RCC 7860 (cell line): ENCODE data around the gene ZNF787.
"Not testable (repeated sequence)": the region's sequence is repeated elsewhere in the genome, so short reads cannot be mapped to it uniquely, and the experiment has no call there.

ENCODE experiments used
- DNase-seq: peaks from one replicate; pipeline ENCODE4 v3.0.0-alpha.2; 2015; ENCODE audit warnings: low spot score
- FAIRE-seq: peaks from 2 replicates; lab custom pipeline; 2012; peaks lifted over from hg19 to GRCh38; lab: Jason Lieb, UNC

ZNF787 gene

GRCh38 chr19:56107626-56108351, 13.3 kb downstream of the ZNF787 start:
- DNase-seq = no peak
- FAIRE-seq = no peak

GRCh38 chr19:56106993-56107392, 14.1 kb downstream of the ZNF787 start:
- DNase-seq (no peak), FAIRE-seq (no peak)

GRCh38 chr19:56106397-56106849, 14.7 kb downstream of the ZNF787 start:
- FAIRE-seq (no peak), DNase-seq (no peak)

GRCh38 chr19:56105831-56106396, 15.2 kb downstream of the ZNF787 start:
- FAIRE-seq, DNase-seq: not testable (repeated sequence)

- FAIRE-seq (no peak), DNase-seq (no peak)
Observed at GRCh38 chr19:56105090-56105701, 15.9 kb downstream of the ZNF787 start.

- FAIRE-seq = no peak
- no peak for DNase-seq
Observed at GRCh38 chr19:56104423-56104822, 16.7 kb downstream of the ZNF787 start.

GRCh38 chr19:56103027-56103614, 18.0 kb downstream of the ZNF787 start:
- DNase-seq (no peak), FAIRE-seq (no peak)

- FAIRE-seq = no peak
Observed at GRCh38 chr19:56101746-56102535, 19.2 kb downstream of the ZNF787 start.

GRCh38 chr19:56101095-56101494, 20.0 kb downstream of the ZNF787 start:
- DNase-seq (no peak), FAIRE-seq (no peak)

More at GRCh38 chr19:56101746-56102535, 19.2 kb downstream of the ZNF787 start:
- DNase-seq = no peak

GRCh38 chr19:56099638-56100539, 21.2 kb downstream of the ZNF787 start:
- no peak for DNase-seq
- no peak for FAIRE-seq

- no peak for FAIRE-seq
- DNase-seq = no peak
Observed at GRCh38 chr19:56098731-56099568, 22.1 kb downstream of the ZNF787 start.

- DNase-seq, FAIRE-seq: not testable (repeated sequence)
Observed at GRCh38 chr19:56098237-56098636, 22.9 kb downstream of the ZNF787 start.

- no peak for DNase-seq
- FAIRE-seq = no peak
Observed at GRCh38 chr19:56097776-56098175, 23.3 kb downstream of the ZNF787 start.

GRCh38 chr19:56097306-56097705, 23.8 kb downstream of the ZNF787 start:
- DNase-seq = no peak
- no peak for FAIRE-seq

- FAIRE-seq = no peak
Observed at GRCh38 chr19:56096665-56097064, 24.4 kb downstream of the ZNF787 start.

GRCh38 chr19:56094449-56094848, 26.6 kb downstream of the ZNF787 start:
- FAIRE-seq = no peak

More at GRCh38 chr19:56096665-56097064, 24.4 kb downstream of the ZNF787 start:
- no peak for DNase-seq

GRCh38 chr19:56092685-56093631, 28.1 kb downstream of the ZNF787 start:
- DNase-seq (no peak), FAIRE-seq (no peak)

More at GRCh38 chr19:56094449-56094848, 26.6 kb downstream of the ZNF787 start:
- no peak for DNase-seq
